ENCODE measurements around the gene HERC6.
"Not testable (repeated sequence)": the region's sequence is repeated elsewhere in the genome, so short reads cannot be mapped to it uniquely, and the experiment has no call there.

HERC6 gene

DNA sequence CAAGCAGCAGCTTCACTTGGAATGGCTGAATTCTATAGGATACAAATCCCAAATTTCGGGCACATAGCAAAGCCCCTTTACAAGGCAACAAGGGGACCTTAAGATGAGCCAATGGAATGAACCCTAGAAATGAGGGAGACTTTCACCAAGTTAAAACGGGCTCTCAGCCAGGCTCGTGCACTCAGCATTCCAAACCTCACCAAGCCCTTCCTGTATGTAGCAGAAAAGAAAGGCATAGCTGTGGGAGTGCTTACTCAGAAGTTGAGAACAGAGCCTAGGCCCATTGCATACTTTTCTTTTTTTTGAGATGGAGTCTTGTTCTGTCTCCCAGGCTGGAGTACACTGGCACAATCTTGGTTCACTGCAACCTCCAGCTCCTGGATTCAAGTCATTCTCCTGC is 67.5 kb downstream of the HERC6 start:
- no peak for DNase-seq (ENCODE audit: low read depth, low spot score)

DNA sequence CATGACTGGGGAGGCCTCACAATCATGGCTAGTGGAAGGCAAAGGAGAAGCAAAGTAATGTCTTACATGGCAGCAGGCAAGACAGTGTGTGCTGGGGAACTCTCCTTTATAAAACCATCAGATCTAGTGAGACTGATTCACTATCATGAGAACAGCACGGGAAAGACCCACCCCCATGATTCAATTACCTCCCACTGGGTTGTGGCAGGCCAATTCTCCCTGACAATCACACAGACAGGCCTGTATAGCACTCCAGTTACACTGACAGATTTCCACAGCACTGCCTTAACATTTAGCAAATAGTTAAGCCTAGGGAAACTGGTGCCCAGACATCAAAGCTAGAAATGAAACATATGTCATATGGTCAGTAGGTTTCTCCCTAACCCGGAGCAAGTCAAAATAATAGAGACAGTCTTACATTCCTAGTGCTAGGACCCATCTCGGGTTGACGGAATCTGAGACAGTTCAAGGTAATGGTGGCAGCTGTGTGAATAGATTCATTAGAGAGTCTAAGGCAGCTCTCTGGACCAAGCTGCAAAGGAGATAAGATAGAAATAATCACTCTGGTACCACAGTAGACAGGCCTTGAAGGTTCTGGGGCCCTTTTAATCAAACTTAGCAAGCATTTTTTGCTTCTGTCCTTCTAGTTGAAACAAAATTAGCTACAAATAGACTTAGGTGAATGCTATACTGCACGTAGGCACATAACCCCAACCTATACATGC is 68.9 kb downstream of the HERC6 start:
- no peak for DNase-seq (ENCODE audit: low read depth, low spot score)

DNA sequence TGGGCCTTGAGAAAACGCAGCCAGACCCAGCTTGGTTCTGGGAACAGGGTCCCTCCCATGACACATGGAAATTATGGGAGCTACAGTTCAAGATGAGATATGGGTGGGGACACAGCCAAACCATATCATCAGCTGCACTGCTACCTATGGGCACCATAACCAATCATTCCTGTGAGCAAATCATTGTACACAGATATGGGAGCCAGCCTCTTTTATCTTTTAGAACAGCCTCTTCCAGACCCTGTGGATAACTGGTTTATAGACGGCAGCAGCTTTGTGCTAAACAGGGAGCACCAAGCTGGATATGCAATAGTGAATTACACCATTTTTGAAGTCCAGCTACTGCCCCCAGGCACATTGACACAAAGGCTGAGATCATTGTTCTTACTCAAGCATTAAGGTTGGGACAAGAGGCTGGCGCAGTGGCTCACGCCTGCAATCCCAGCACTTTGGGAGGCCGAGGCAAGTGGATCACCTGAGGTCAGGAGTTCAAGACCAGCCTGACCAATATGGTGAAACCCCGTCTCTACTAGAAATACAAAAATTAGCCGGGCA is 69.6 kb downstream of the HERC6 start:
- DNase-seq (ENCODE audit: low read depth, low spot score) = not testable (repeated sequence)

DNA sequence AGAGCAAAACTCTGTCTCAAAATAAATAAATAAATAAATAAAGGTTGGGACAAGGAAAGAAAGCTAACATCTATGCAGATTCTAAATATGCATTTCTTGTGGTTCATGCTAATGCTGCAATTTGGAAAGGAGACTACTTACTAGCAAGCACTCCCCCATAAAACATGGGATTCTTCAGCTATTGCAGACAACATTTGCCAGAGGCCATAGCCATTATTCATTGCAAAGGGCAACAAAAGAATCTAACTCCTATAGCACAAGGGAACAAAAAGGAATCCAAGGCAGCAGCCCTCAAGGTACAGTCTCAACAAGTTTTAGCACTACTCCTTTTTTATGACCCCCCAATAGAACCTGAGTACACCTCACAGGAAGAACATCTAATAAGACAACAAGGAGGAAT is 70.2 kb downstream of the HERC6 start:
- no peak for DNase-seq (ENCODE audit: low read depth, low spot score)

DNA sequence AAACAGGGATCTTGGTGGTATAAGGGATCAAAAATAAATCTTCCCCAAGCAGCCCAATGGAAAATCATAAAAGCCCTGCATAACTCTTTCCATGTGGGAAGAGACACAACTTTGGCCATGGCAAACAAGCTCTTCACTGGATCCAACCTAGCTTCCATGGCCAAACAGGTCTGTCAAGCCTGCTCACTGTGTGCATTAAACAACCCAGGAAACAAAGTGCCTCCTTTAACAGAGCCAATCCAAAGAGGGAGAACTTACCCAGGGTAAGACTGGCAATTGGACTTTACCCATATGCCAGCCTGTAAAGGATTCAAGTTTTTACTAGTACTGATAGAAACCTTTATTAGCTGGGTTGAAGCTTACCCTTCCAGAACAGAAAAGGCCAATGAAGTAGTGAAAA is 70.6 kb downstream of the HERC6 start:
- DNase-seq (ENCODE audit: low read depth, low spot score) = no peak

DNA sequence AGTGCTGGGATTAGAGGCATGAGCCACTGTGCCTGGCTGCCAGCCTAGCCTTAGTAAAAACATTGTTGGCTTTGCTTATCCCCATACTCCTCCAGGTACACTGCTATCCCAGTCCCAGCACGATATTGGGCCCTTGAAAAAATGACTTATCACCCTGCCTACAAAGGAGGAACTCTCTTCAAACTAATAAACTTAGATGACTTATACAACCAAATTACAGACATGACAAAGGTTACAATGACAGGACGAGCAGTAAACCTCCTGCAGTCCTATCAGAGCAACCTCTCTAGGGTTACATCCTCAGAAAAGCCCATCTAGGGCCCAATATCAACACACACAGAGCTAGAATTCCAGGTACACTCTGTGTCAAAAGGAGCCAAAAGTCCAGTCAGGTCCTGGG is 72.6 kb downstream of the HERC6 start:
- no peak for DNase-seq (ENCODE audit: low read depth, low spot score)

DNA sequence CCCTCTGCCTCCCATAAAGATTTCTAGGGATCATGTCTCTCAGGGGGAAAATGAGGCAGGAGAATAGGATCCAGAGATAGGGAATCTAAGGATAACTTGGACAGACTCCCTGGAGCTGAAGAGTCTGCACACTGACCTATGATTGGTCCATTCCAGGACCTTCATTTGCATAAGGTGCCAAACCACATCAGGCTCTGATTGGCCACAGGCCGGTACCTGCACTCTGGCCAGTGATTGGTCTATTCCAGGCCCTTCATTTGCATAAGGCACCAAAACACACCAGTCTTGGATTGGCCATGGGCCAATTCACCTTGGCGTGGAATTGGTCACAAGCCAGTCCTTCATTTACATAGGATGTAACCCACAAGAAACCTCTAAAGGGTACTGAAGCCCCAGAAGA is 74.3 kb downstream of the HERC6 start:
- DNase-seq (ENCODE audit: low read depth, low spot score) = no peak

DNA sequence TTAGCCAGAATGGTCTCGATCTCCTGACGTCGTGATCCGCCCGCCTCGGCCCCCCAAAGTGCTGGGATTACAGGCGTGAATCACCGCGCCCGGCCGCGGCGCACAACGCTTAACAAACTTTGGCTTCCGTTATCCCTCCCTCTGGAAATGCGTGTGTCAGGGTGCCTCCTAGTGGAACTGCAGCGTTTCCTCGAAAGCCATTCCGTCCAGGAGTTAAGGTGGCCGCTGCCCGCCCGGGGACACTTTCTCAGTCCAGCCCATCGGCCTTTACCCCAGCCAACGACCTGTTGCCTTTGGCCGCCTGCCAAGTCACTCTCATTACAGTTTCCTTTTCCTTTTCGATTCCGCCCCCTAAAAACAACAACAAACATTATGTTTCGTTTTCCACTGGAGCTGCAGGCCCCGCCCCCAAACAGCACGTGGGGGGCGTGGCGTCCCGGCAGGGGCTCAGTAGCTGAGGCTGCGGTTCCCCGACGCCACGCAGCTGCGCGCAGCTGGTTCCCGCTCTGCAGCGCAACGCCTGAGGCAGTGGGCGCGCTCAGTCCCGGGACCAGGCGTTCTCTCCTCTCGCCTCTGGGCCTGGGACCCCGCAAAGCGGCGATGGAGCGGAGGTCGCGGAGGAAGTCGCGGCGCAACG is 78.1 kb downstream of the HERC6 start, which contains the start of gene HERC5:
Gene HERC5, plus strand, starts transcription at position 450 of the 637 bp plus-strand sequence. Its CDS starts 151 bp downstream, at position 601.
- peak; percentile 79 for DNase-seq (ENCODE audit: low read depth, low spot score)

DNA sequence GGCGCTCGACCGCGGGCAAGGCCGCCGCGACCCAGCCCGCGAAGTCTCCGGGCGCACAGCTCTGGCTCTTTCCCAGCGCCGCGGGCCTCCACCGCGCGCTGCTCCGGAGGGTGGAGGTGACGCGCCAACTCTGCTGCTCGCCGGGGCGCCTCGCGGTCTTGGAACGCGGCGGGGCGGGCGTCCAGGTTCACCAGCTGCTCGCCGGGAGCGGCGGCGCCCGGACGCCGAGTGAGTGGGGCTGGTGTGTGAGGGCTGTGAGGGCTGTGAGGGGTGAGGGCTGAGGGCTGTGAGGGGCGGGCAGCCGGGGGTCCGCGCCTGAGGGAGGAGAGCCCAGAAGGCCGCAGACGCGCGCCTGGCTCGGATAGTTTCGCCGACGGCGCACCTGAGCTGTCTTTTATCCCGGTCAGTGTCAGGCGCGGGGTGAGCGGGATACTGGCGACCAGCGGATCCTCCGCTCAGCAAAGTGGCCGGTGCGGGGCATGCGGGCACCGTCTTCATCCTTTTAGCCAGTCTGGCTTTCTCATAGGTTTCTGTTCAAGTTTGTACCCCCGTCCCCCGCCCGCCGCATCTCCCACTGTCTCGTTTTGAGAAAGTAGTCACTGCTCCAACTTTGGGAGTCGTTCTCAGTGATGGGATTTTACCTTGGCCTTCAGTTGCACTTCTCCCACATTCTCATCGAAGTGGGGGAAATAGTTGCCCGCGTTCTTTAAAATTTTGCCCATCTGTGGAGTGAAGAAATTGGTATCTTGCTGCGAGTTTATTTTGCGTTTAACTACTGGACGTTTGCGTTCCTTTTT is 78.9 kb downstream of the HERC6 start:
- peak; percentile 3 for DNase-seq (ENCODE audit: low read depth, low spot score)

DNA sequence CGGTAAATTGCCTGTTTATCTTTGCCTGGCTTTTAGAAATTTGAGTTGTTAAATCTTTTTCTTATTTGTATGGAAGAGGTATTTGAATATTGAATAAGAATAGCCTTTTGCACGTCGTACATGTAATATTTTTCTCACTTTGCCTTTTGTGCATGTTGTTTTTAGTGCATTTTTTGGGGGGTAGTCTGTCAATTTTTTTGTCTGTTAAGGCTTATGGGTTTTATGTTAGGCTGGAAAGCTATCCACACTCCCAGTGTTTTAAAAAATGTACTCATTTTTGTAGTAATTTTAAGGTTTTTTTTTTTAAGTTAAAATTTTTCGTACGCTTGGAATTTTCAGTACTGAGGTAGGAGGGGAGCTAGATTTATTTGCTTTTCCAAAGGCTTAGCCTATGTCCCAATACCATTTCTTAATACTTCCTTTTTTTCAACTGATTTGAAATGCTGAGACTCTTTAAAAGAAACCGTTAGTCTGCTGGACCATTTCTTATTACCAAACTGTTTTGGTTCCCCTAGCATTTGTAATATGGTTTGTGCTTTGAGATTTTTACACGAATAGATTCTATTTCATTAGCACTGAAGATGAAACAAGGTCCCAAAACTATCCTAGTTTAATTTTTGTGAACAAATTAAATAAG is 79.6 kb downstream of the HERC6 start:
- no peak for DNase-seq (ENCODE audit: low read depth, low spot score)

DNA sequence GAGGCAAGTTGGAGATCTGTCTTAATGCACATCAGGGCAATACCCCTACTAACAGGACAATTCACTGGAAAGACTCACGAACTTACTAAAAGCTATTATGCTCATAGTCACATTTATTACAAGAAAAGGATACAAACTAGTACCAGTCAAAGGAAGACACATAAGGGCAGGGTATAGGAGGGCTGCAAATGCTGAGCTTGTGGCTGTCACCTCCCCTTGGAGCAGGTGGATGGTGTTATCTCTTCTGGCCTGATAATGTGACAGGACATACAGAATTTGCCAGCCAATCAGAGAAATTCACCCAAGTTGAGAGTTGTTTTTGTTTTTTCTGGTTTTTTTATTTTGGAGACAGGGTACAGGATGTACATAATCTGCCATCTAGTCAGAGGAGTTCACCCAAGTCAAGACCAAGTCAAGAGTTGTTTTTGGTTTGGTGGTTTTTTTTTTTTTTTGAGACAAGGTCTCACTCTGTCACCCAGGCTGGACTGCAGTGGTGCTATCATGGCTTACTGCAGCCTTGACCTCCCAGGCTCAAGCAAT is 87.1 kb downstream of the HERC6 start:
- no peak for DNase-seq (ENCODE audit: low read depth, low spot score)

DNA sequence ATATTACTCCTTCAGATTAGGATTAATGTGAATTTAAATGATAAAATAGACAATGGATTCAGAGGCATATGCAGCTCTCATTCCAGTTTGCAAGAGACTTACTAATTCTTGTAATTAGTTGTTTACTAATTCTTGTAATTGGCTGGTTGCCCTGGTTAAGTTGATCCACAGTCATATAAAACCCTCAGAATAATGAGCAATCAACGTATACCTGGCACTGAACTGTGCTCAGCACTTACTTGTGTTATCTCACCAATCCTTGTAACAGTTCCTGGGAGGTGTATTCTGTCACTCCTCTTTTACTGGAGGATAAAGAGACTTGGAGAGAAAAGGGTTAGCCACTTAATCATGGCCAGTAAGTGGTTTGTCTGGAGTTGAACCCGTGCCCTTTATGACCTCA is 88.7 kb downstream of the HERC6 start:
- no peak for DNase-seq (ENCODE audit: low read depth, low spot score)

DNA sequence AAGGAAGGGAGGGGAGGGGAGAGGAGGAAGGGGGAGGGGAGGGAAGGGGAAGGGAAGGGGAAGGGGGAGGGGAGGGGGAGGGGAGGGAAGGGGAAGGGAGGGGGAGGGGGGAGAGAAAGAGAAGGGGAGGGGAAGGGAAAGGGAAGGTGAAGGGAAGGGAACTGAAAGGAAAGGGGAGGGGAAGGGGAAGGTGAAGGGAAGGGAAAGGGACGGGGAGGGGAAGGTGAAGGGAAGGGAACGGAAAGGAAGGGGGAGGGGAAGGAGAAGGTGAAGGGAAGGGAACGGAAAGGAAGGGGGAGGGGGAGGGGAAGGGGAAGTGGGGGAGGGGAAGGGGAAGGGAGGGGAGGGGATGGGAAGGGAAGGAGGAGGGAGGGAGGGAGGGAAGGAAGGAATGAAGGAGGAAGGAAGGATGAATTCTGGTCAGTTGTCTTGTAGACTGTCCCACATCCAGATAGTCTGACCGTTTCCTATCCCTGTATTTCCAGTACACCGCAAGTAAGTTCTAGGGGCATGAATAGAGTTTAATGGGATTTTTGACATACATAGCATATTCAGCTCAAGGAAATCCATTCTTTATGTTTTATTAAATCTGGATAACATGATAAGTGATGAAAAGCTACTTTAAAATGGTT is 98.7 kb downstream of the HERC6 start:
- DNase-seq (ENCODE audit: low read depth, low spot score) = no peak

DNA sequence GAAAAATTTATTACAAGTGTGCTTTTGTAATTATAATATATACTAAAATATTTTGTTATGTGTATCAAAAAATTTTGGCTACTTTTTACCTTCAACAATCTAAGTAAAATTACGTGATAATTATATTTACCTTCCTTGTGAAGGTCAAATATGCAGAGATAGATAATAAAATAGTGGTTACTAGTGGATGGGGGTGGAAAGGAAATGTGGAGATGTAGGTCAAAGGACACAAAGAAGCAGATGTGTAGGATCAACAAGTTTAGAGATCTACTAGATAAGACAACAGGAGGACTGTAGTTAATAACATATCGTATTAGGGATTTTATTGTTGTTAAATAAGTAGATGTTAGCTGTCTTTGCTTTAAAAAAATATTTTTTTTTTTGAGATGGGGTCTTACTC is 99.6 kb downstream of the HERC6 start:
- no peak for DNase-seq (ENCODE audit: low read depth, low spot score)

DNA sequence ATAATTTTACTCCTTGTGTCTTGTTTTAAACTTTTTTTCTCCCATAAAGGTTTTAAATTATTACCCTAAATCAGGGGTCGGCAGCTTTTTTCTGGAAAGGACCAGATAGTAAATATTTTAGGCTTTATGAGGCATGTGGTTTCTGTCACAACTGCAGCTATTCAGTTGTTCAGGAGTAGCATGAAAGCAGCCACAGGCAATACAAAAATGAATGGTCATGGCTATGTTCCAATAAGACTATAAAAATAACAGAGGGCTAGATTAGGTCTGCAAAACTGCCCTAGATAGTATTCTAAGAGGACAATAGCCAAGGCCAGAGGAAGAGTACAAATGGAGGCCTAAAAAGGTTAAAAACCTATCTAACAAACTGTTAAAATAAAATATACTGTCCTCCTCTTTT is 102.9 kb downstream of the HERC6 start:
- DNase-seq (ENCODE audit: low read depth, low spot score) = no peak

DNA sequence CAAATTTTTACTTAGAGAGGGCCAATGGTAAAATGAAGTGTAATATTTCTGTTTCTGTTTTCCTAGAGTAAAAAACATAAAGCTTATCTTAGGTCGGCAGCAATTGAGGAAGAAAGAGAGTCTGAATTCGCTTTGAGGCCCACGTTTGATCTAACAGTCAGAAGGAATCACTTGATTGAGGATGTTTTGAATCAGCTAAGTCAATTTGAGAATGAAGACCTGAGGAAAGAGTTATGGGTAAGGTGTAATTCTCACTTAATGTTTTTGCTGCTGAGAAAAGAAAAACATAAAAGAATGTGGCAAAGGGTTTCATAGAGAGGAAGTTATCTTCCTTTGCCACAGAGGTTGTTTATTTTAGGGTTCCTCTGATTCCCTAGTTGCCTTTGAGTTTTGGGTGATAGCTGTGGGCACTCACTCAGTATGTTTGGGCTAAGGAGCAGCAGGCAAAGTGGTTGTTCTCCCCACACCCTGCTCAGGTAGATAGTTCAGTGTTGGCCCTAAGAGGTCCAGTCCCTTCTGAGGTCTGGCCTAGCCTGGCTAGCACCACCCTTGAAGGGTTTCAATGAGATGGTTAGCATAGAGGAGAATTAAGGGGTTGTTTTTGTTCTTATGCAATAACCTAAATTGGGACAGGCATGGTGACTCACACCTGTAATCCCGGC is 110.6 kb downstream of the HERC6 start:
- DNase-seq (ENCODE audit: low read depth, low spot score) = no peak
